ENCODE measurements around the gene KNOP1. TPM values are rescaled to one million over a fixed set of nuclear protein-coding genes. Genes with fewer than 3 reads are reported as not detected.
"Not testable (repeated sequence)": the region's sequence is repeated elsewhere in the genome, so short reads cannot be mapped to it uniquely, and the experiment has no call there.

KNOP1 gene
- total and polyA plus RNA-seq, 2 donors (not counting 3 experiments of a cell fraction or from before 2014, with no cell fraction given) = 6.7 to 33.5 TPM

GRCh38 chr16:19666477-19666876 is 51.5 kb downstream of the KNOP1 start:
- no peak overlapping the region for H3K27ac ChIP-seq (ENCODE audit: insufficient read depth, low read depth, low read length)
- no peak overlapping the region for H3K4me3 ChIP-seq (replicated peaks in 1 of 3; ENCODE audit: insufficient read depth in 1 of 3, low read depth in 1 of 3, low read length in 3 of 3)
- no peaks in the 10 kb centered on the region for H3K79me2 ChIP-seq (ENCODE audit: control insufficient read depth, insufficient read depth, low read length)
- ChIA-PET POLR2A (no interaction called here), CTCF (interaction anchor here (1.0 kb wide), 1 partner anchor 83 kb away, joined by 5 read pairs; no protein-coding TSS in a partner anchor)
- FAIRE-seq (no peak), DNase-seq (ENCODE audit: low read depth, low spot score) (no peak)
- no peak overlapping the region for H2AFZ ChIP-seq (ENCODE audit: low read depth, low read length)
- H3K27me3 ChIP-seq (ENCODE audit: control insufficient read depth in 2 of 2, insufficient read depth in 2 of 2, low read length in 2 of 2) = no peaks in the 10 kb centered on the region
- intact Hi-C loops (cut with micrococcal nuclease) = no loop called here
- BruUV-seq (replicated peaks) = no TSS peak
- TF ChIP-seq GATA2 (IDR thresholded peaks at IDR 0.05; ENCODE audit: insufficient read depth, insufficient read length, low read depth, low read length) (no peak), EZH2 (IDR thresholded peaks at IDR 0.05; ENCODE audit: borderline replicate concordance, low read depth, low read length, severe bottlenecking) (no peak), FOS (IDR thresholded peaks at IDR 0.05; ENCODE audit: borderline replicate concordance, insufficient read depth, low read length) (no peak), MAX (IDR thresholded peaks at IDR 0.05; ENCODE audit: insufficient read depth, insufficient read length) (no peak), JUN (IDR thresholded peaks at IDR 0.05; ENCODE audit: borderline replicate concordance, insufficient read depth, insufficient read length, low read depth) (no peak), POLR2A (IDR thresholded peaks at IDR 0.05; ENCODE audit: low read depth, low read length) (no peak), POLR2AphosphoS5 (IDR thresholded peaks at IDR 0.05; ENCODE audit: insufficient read depth, low read depth, low read length) (no peak), MYC (IDR thresholded peaks at IDR 0.05; ENCODE audit: low read depth, low read length) (no peak)
- TF ChIP-seq, protein P1, sequence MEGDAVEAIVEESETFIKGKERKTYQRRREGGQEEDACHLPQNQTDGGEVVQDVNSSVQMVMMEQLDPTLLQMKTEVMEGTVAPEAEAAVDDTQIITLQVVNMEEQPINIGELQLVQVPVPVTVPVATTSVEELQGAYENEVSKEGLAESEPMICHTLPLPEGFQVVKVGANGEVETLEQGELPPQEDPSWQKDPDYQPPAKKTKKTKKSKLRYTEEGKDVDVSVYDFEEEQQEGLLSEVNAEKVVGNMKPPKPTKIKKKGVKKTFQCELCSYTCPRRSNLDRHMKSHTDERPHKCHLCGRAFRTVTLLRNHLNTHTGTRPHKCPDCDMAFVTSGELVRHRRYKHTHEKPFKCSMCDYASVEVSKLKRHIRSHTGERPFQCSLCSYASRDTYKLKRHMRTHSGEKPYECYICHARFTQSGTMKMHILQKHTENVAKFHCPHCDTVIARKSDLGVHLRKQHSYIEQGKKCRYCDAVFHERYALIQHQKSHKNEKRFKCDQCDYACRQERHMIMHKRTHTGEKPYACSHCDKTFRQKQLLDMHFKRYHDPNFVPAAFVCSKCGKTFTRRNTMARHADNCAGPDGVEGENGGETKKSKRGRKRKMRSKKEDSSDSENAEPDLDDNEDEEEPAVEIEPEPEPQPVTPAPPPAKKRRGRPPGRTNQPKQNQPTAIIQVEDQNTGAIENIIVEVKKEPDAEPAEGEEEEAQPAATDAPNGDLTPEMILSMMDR (IDR thresholded peaks at IDR 0.05; ENCODE audit: extremely low read depth in 1 of 2, insufficient read depth in 1 of 2, low read depth in 1 of 2, low read length in 2 of 2) = no peak
- H3K4me2 ChIP-seq (ENCODE audit: insufficient read depth, low read length) = no peak overlapping the region
- no peaks in the 10 kb centered on the region for H3K9me3 ChIP-seq (replicated peaks; ENCODE audit: control insufficient read depth, insufficient read depth, low read length)
- dilution Hi-C loops (cut with MboI; ENCODE audit: extremely low pct_ligation_motif_present, low sequenced_read_pairs) = no loop called here
- H3K9me1 ChIP-seq (replicated peaks; ENCODE audit: control insufficient read depth, extremely low read depth, insufficient read depth, low read length) = no peaks in the 10 kb centered on the region
- H3K4me1 ChIP-seq (ENCODE audit: control insufficient read depth, extremely low read depth, insufficient read depth, low read length) = no peaks in the 10 kb centered on the region
- no peaks in the 10 kb centered on the region for H4K20me1 ChIP-seq (replicated peaks; ENCODE audit: control insufficient read depth, extremely low read depth, insufficient read depth, low read length)
- no peak overlapping the region for H3K9ac ChIP-seq (replicated peaks; ENCODE audit: extremely low read depth, insufficient read depth, low read length)
- H3K36me3 ChIP-seq (ENCODE audit: control insufficient read depth in 2 of 2, extremely low read depth in 1 of 2, insufficient read depth in 2 of 2, low read length in 2 of 2) = peaks cover 4 to 7% of the 10 kb centered on the region in 2 experiments

- H2AFZ ChIP-seq (ENCODE audit: low read depth, low read length); H3K36me3 ChIP-seq (ENCODE audit: control insufficient read depth in 2 of 2, extremely low read depth in 1 of 2, insufficient read depth in 2 of 2, low read length in 2 of 2); H3K79me2 ChIP-seq (ENCODE audit: control insufficient read depth, insufficient read depth, low read length); H3K27ac ChIP-seq (ENCODE audit: insufficient read depth, low read depth, low read length); H3K9me3 ChIP-seq (replicated peaks; ENCODE audit: control insufficient read depth, insufficient read depth, low read length); BruUV-seq (replicated peaks); DNase-seq (ENCODE audit: low read depth, low spot score); H3K4me1 ChIP-seq (ENCODE audit: control insufficient read depth, extremely low read depth, insufficient read depth, low read length); H3K9me1 ChIP-seq (replicated peaks; ENCODE audit: control insufficient read depth, extremely low read depth, insufficient read depth, low read length); dilution Hi-C loops (cut with MboI; ENCODE audit: extremely low pct_ligation_motif_present, low sequenced_read_pairs); H4K20me1 ChIP-seq (replicated peaks; ENCODE audit: control insufficient read depth, extremely low read depth, insufficient read depth, low read length); H3K27me3 ChIP-seq (ENCODE audit: control insufficient read depth in 2 of 2, insufficient read depth in 2 of 2, low read length in 2 of 2); FAIRE-seq; intact Hi-C loops (cut with micrococcal nuclease); POLR2A ChIA-PET; H3K4me2 ChIP-seq (ENCODE audit: insufficient read depth, low read length); H3K4me3 ChIP-seq (replicated peaks in 1 of 3; ENCODE audit: insufficient read depth in 1 of 3, low read depth in 1 of 3, low read length in 3 of 3); H3K9ac ChIP-seq (replicated peaks; ENCODE audit: extremely low read depth, insufficient read depth, low read length): not testable (repeated sequence)
- CTCF ChIA-PET = interaction anchor here (1.0 kb wide), 1 partner anchor 82 kb away, joined by 5 read pairs; no protein-coding TSS in a partner anchor
These were observed 52.7 kb downstream of the KNOP1 start for GRCh38 chr16:19665313-19665712.

Measured in endothelial cell of umbilical vein (primary cell).